Mesendoderm (in vitro differentiated cells): ENCODE data around the gene FETUB. TPM values are rescaled to one million over a fixed set of nuclear protein-coding genes. Genes with fewer than 3 reads are reported as not detected.
"Not testable (repeated sequence)": the region's sequence is repeated elsewhere in the genome, so short reads cannot be mapped to it uniquely, and the experiment has no call there.

Experiments
- DNase-seq: peaks from one replicate; pipeline ENCODE4 v3.0.0; 2013
- H2AK5ac ChIP-seq: 2 replicates; pipeline ENCODE4 v1.6.1; 2013; ENCODE audit warnings: low read length, inconsistent platforms
- H2BK120ac ChIP-seq: 2 replicates; pipeline ENCODE4 v1.6.1; 2013; ENCODE audit warnings: low read depth, mild to moderate bottlenecking, low read length, moderate library complexity, mixed read lengths
- H2BK15ac ChIP-seq: replicated peaks from 2 replicates; pipeline ENCODE4 v1.6.1; 2013; ENCODE audit warnings: low read depth, mild to moderate bottlenecking, moderate library complexity
- H2BK5ac ChIP-seq: 2 replicates; pipeline ENCODE4 v1.6.1; 2013; ENCODE audit warnings: low read length, inconsistent platforms
- H3K18ac ChIP-seq: 2 replicates; pipeline ENCODE4 v1.6.1; 2013; ENCODE audit warnings: mild to moderate bottlenecking, low read length, mixed read lengths
- H3K23ac ChIP-seq: one replicate; pipeline ENCODE4 v1.6.1; 2013; ENCODE audit warnings: low read length
- H3K27ac ChIP-seq: 2 replicates; pipeline ENCODE4 v1.5.1; 2013; ENCODE audit warnings: low read depth, mild to moderate bottlenecking, inconsistent platforms, low read length, moderate library complexity
- H3K27me3 ChIP-seq: 2 replicates; pipeline ENCODE4 v1.6.1; 2013; ENCODE audit warnings: low read length, control low read depth, mild to moderate bottlenecking, inconsistent platforms; ENCODE audit not compliant: insufficient read depth, poor library complexity
- H3K36me3 ChIP-seq: 2 replicates; pipeline ENCODE4 v1.6.1; 2013; ENCODE audit warnings: low read length, inconsistent platforms; ENCODE audit not compliant: control insufficient read depth, insufficient read depth
- H3K4ac ChIP-seq: one replicate; pipeline ENCODE4 v1.6.1; 2013; ENCODE audit warnings: low read depth, mild to moderate bottlenecking, low read length, moderate library complexity
- H3K4me1 ChIP-seq: 2 replicates; pipeline ENCODE4 v1.6.1; 2013; ENCODE audit warnings: low read depth, low read length, inconsistent platforms; ENCODE audit not compliant: control insufficient read depth
- H3K4me2 ChIP-seq: 2 replicates; pipeline ENCODE4 v1.6.1; 2013; ENCODE audit warnings: low read length
- H3K4me3 ChIP-seq: 2 replicates; pipeline ENCODE4 v1.5.1; 2013; ENCODE audit warnings: mild to moderate bottlenecking, low read length
- H3K56ac ChIP-seq: one replicate; pipeline ENCODE4 v1.6.1; 2013; ENCODE audit warnings: low read length
- H3K79me1 ChIP-seq: 2 replicates; pipeline ENCODE4 v1.6.1; 2013; ENCODE audit warnings: low read length, inconsistent platforms
- H3K79me2 ChIP-seq: 2 replicates; pipeline ENCODE4 v1.6.1; 2013; ENCODE audit warnings: mild to moderate bottlenecking, low read length; ENCODE audit not compliant: control insufficient read depth, insufficient read depth
- H3K9ac ChIP-seq: 2 replicates; pipeline ENCODE4 v1.6.1; 2013; ENCODE audit warnings: low read length, inconsistent platforms
- H4K5ac ChIP-seq: one replicate; pipeline ENCODE4 v1.6.1; 2013; ENCODE audit warnings: low read length
- H4K8ac ChIP-seq: one replicate; pipeline ENCODE4 v1.6.1; 2013; ENCODE audit warnings: low read depth, mild to moderate bottlenecking, control low read depth, low read length, moderate library complexity
- WGBS: extraction: QIAGEN DNeasy Blood & Tissue Kit; methylation state at CpG from one replicate; pipeline ENCODE4 v1.1.7; 2013; ENCODE audit warnings: low lambda C conversion rate, missing lambda C conversion rate; ENCODE audit not compliant: insufficient coverage; ENCODE audit errors: extremely low coverage; 5-methylcytosine and 5-hydroxymethylcytosine counted together
- small RNA-seq: library from polyadenylated mRNA; stranded (forward); fragments of <200 nt; extraction: miRNeasy Mini kit (QIAGEN cat#:217004); gene quantifications from one replicate; pipeline ENCODE3, GENCODE V24; 2013; ENCODE audit not compliant: insufficient read depth

The FETUB gene

DNA sequence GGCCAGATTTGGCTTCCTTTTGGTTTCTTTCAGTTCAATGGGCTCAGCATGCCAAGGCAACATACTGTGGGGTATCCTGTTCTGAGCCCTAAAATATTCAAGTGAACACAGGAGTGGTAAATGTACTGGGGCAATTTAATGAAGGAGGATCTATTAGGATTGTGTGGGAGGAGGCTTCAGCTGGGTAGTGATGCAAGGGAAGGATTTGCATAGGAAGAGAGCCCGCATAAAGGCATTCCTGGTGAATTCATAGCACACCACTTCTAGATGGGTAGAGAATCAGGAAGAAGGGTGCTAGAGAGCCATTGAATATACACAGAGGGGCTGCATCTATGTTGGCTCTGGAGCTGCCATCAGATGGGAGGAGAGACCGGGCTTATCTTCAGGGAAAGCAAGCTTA is 56.3 kb downstream of the FETUB start:
- H3K4me3 ChIP-seq: no peak overlapping the region
- no peak overlapping the region for H3K18ac ChIP-seq
- no peak overlapping the region for H2AK5ac ChIP-seq
- no peaks in the 10 kb centered on the region for H3K4me1 ChIP-seq
- no peaks in the 10 kb centered on the region for H3K36me3 ChIP-seq
- no peaks in the 10 kb centered on the region for H3K27me3 ChIP-seq
- no peak overlapping the region for H4K8ac ChIP-seq
- H3K79me2 ChIP-seq: no peaks in the 10 kb centered on the region
- no peak overlapping the region for H2BK15ac ChIP-seq
- no peak for DNase-seq
- no peak overlapping the region for H3K9ac ChIP-seq
- no peaks in the 10 kb centered on the region for H3K79me1 ChIP-seq
- no CpG with 5 or more reads among the region's 2 CpGs for WGBS
- H3K4me2 ChIP-seq: no peak overlapping the region
- no peak overlapping the region for H3K27ac ChIP-seq
- H2BK120ac ChIP-seq: no peak overlapping the region
- no peak overlapping the region for H2BK5ac ChIP-seq
- H4K5ac ChIP-seq: no peak overlapping the region
- no peak overlapping the region for H3K56ac ChIP-seq
- H3K23ac ChIP-seq: no peak overlapping the region
- no peak overlapping the region for H3K4ac ChIP-seq

DNA sequence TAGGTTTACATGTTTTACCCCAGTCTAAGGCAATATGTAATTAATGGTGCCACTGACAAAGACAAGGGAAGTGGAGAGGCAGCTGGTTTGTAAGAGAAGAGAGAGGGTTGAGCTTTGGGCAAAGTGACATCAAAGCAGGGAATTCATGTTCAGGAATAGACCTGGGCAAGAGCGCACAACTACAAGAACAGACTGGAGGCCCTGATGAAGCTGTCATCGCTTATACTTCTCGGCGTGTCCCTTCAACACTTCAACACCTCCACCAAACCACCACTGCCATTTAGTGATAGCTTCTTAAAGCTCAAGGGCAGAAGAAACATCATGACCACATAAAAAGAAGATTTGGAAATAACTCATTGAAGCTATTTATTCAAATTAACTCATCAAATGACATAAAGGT is 57.3 kb downstream of the FETUB start:
- Histone ChIP-seq H3K4me2 (no peak overlapping the region), H3K4ac (no peak overlapping the region), H3K4me3 (no peak overlapping the region), H3K79me1 (no peaks in the 10 kb centered on the region), H3K18ac (no peak overlapping the region), H2BK15ac (no peak overlapping the region), H3K27ac (no peak overlapping the region), H3K27me3 (no peaks in the 10 kb centered on the region), H3K79me2 (no peaks in the 10 kb centered on the region), H3K56ac (no peak overlapping the region), H3K9ac (no peak overlapping the region), H2BK120ac (no peak overlapping the region), H3K23ac (no peak overlapping the region), H3K4me1 (no peaks in the 10 kb centered on the region), H4K5ac (no peak overlapping the region), H4K8ac (no peak overlapping the region), H2AK5ac (no peak overlapping the region), H3K36me3 (no peaks in the 10 kb centered on the region), H2BK5ac (no peak overlapping the region)
- DNase-seq: no peak
- WGBS: no CpG with 5 or more reads among the region's 4 CpGs

DNA sequence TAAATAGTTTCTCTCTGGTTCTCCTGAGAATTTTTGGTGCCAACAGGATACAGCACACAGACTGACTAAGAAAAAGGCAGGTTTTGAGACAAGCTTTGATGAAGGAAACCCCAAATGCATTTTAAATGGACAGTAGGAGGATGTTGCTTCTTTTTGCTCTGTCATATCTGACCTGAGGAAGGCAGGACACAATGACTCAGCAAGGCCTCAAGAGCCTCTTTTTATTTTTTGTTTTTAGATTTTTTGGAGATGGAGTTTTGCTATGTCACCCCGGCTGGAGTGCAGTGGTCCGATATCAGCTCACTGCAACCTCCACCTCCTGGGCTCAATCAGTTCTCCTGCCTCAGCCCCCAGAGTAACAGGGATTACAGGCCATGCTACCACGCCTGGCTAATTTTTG is 60.1 kb downstream of the FETUB start:
- Histone ChIP-seq H3K27me3 (no peaks in the 10 kb centered on the region), H3K79me2 (no peaks in the 10 kb centered on the region)
- no peak for DNase-seq

GRCh38 chr3:186702451-186702850 is 62.3 kb downstream of the FETUB start:
- H3K27ac ChIP-seq, H2AK5ac ChIP-seq, H3K36me3 ChIP-seq, H3K4me2 ChIP-seq, DNase-seq, H4K5ac ChIP-seq, H3K4me3 ChIP-seq, H2BK15ac ChIP-seq, H3K79me2 ChIP-seq, H3K4ac ChIP-seq, H3K4me1 ChIP-seq, H3K23ac ChIP-seq, H2BK120ac ChIP-seq, H3K18ac ChIP-seq, H3K9ac ChIP-seq, H3K27me3 ChIP-seq, H2BK5ac ChIP-seq, H4K8ac ChIP-seq, H3K56ac ChIP-seq, H3K79me1 ChIP-seq: not testable (repeated sequence)

More for the DNA sequence above, 60.1 kb downstream of the FETUB start:
- Histone ChIP-seq H3K4me2 (no peak overlapping the region), H3K27ac (no peak overlapping the region), H3K18ac (no peak overlapping the region), H2BK5ac (no peak overlapping the region), H4K5ac (no peak overlapping the region), H3K23ac (no peak overlapping the region), H2BK120ac (no peak overlapping the region), H3K79me1 (no peaks in the 10 kb centered on the region), H3K36me3 (no peaks in the 10 kb centered on the region), H3K9ac (no peak overlapping the region), H3K56ac (no peak overlapping the region), H2BK15ac (no peak overlapping the region), H3K4me3 (no peak overlapping the region), H4K8ac (no peak overlapping the region), H3K4me1 (no peaks in the 10 kb centered on the region), H3K4ac (no peak overlapping the region), H2AK5ac (no peak overlapping the region)
- no CpG with 5 or more reads among the region's 3 CpGs for WGBS

Small RNAs within 50 kb of the gene (small RNA-seq; reads per million reads assigned to genes)
- gene RF00017: not detected
